Breast epithelium (tissue), 4 donors: Measurements from ENCODE around the gene UPF3A. TPM values are rescaled to one million over a fixed set of nuclear protein-coding genes. Genes with fewer than 3 reads are reported as not detected.
"Not testable (repeated sequence)": the region's sequence is repeated elsewhere in the genome, so short reads cannot be mapped to it uniquely, and the experiment has no call there.

Source experiments
- DNase-seq, 2 donors: peaks; one replicate each; pipeline ENCODE4 v3.0.0-alpha.2; 2019; ENCODE audit warnings: low spot score in 2 of 2
- H3K27ac ChIP-seq, 2 donors: fragments of 200-600 bp; sonication (generic) in 1 of 2; one replicate each; pipeline ENCODE4 v1.5.1; 2016 to 2019; ENCODE audit warnings: mild to moderate bottlenecking in 1 of 2
- H3K27me3 ChIP-seq, 2 donors: fragments of 200-600 bp; sonication (generic) in 1 of 2; one replicate each; pipeline versions ENCODE4 v1.5.1 to v1.6.0; 2017 to 2019; ENCODE audit warnings: control low read depth in 1 of 2, mild to moderate bottlenecking in 1 of 2
- H3K36me3 ChIP-seq: fragments of 200-600 bp; one replicate; pipeline ENCODE4 v1.5.1; 2019
- H3K4me1 ChIP-seq, 2 donors: fragments of 200-600 bp; sonication (generic); one replicate each; pipeline ENCODE4 v1.5.1; 2016 to 2019; ENCODE audit warnings: control low read depth in 1 of 2
- H3K4me3 ChIP-seq, 3 donors: fragments of 200-600 bp; sonication (generic); 1 replicate in 2 of 3; 2 replicates in 1 of 3; pipeline ENCODE4 v1.5.1; 2016 to 2019; ENCODE audit warnings: mild to moderate bottlenecking in 3 of 3, moderate library complexity in 2 of 3
- H3K9me3 ChIP-seq, 2 donors: fragments of 200-600 bp; sonication (generic) in 1 of 2; one replicate each; pipeline ENCODE4 v1.5.1; 2016 to 2019; ENCODE audit warnings: control low read depth in 1 of 2
- CTCF ChIP-seq, 3 donors: fragments of 450-650 bp; IDR thresholded peaks; one replicate each; pipeline ENCODE4 v1.5.1; 2016 to 2017; ENCODE audit warnings: antibody characterized with exemption in 3 of 3, mild to moderate bottlenecking in 3 of 3, moderate library complexity in 3 of 3
- POLR2A ChIP-seq: fragments of 450-650 bp; IDR thresholded peaks from one replicate; pipeline ENCODE4 v1.6.1; 2016; ENCODE audit warnings: antibody characterized with exemption, mild to moderate bottlenecking, moderate library complexity
- POLR2AphosphoS5 ChIP-seq, 3 donors: sonication (generic); formaldehyde crosslinking; IDR thresholded peaks; one replicate each; pipeline ENCODE4 v1.6.1; 2017; ENCODE audit warnings: antibody characterized with exemption in 3 of 3
- intact Hi-C: fragments of 100-400 bp; cut with DNase I; formaldehyde crosslinking; loops from one replicate; pipeline ENCODE4 v1.15.1; 2023; ENCODE audit warnings: low total_unique reads
- total RNA-seq, 3 donors: library from RNA; depleted of rRNA; stranded (reverse); fragments of >200 nt; gene quantifications; one replicate each; pipeline ENCODE4 v1.1.0, GENCODE V29; 2016

UPF3A gene
- total RNA-seq, 3 donors from 2014 or later, result 48.5 to 52.8 (median 49.6) TPM

GRCh38 chr13:114244637-114245036, 36.8 kb upstream of the UPF3A start:
- intact Hi-C loops, result no loop called here
- TF ChIP-seq POLR2AphosphoS5 (IDR thresholded peaks at IDR 0.05), result no peak
- no peaks in the 10 kb centered on the region for H3K9me3 ChIP-seq
- H3K4me1 ChIP-seq, result no peaks in the 10 kb centered on the region
- H3K4me3 ChIP-seq, result no peak overlapping the region
- no peaks in the 10 kb centered on the region for H3K27me3 ChIP-seq
- DNase-seq, result no peak
- no peak overlapping the region for H3K27ac ChIP-seq
- peaks cover 21% of the 10 kb centered on the region for H3K36me3 ChIP-seq

DNA sequence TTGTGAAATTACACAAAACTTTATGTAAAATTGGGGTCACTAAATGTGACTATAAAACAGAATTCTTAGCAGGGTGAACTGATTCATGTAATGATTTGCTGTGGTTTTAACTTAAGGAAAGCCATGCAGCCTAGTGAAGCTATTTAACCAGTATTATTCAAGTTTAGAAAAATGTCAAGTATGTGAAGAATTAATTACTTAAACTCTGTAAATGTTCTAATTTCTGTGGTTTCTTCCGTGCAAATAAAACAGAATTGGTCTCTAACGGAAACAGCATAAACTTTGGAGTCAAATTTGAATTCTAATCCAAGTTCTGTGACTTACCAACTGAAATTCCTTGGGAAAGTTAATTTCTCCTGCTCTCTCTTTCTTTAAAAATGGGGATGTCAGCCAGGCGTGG, 33.4 kb upstream of the UPF3A start:
- no peaks in the 10 kb centered on the region for H3K4me1 ChIP-seq
- TF ChIP-seq CTCF (IDR thresholded peaks at IDR 0.05) (no peak), POLR2AphosphoS5 (IDR thresholded peaks at IDR 0.05) (no peak), POLR2A (no peak)
- no peaks in the 10 kb centered on the region for H3K27me3 ChIP-seq
- no peak for DNase-seq
- intact Hi-C loops, result no loop called here
- H3K36me3 ChIP-seq, result peaks cover 16% of the 10 kb centered on the region
- H3K4me3 ChIP-seq, result no peak overlapping the region
- no peak overlapping the region for H3K27ac ChIP-seq
- H3K9me3 ChIP-seq, result no peaks in the 10 kb centered on the region

GRCh38 chr13:114249077-114249476, 32.3 kb upstream of the UPF3A start:
- Histone ChIP-seq H3K9me3 (no peaks in the 10 kb centered on the region), H3K4me1 (no peaks in the 10 kb centered on the region), H3K27ac (no peak overlapping the region), H3K27me3 (no peaks in the 10 kb centered on the region), H3K4me3 (no peak overlapping the region), H3K36me3 (peaks cover 15% of the 10 kb centered on the region)
- DNase-seq, result no peak
- intact Hi-C loops, result no loop called here
- TF ChIP-seq POLR2AphosphoS5 (IDR thresholded peaks at IDR 0.05), result no peak
- TF ChIP-seq POLR2A, result no peak
- no peak for TF ChIP-seq CTCF (IDR thresholded peaks at IDR 0.05)

DNA sequence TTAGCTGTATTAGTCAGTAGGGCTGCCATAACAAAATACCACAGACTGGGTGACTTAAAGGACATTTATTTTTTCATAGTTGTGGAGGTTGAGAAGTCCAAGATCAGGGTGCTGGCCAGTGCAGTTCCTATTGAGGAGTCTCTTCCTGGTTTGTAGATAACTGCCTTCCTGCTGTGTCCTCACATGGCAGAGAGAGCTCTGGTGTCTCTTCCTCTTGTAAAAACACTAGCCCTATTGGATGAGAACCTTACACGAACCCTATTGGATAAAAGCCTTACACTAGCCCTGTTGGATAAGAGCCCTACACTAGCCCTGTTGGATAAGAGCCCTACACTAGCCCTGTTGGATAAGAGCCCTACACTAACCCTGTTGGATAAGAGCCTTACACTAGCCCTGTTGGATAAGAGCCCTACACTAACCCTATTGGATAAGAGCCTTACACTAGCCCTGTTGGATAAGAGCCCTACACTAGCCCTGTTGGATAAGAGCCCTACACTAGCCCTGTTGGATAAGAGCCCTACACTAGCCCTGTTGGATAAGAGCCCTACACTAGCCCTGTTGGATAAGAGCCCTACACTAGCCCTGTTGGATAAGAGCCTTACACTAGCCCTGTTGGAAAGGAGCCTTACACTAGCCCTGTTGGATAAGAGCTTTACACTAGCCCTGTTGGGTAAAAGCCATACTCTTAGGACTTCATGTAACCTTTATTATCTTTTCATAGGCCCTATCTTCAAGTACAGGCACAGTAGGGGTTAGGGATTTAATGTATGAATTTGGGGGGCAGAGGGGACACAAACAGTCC, 29.6 kb upstream of the UPF3A start:
- H3K4me3 ChIP-seq, H3K36me3 ChIP-seq, H3K27me3 ChIP-seq, DNase-seq, H3K9me3 ChIP-seq, H3K4me1 ChIP-seq, H3K27ac ChIP-seq, intact Hi-C loops: not testable (repeated sequence)

DNA sequence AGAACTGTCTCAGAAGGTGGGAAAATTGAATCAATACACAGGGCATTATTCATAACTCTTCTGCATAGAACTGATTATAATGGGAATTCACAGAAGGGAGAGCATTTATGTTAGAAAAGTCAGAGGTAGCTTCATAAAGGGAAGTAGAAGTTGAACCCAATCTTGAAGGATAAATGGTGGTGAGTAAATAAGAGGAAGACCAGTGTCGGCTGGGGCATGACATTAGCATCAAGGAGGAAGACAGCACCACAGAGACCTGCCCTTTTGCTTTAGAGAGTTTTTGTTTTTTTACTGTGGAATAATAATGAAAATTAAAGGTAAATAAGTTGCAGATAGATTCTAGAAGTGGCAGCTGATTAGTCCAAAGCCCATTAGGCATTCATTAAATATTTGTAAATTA, 24.9 kb upstream of the UPF3A start:
- peaks cover 9% of the 10 kb centered on the region for H3K36me3 ChIP-seq
- H3K27me3 ChIP-seq, result no peaks in the 10 kb centered on the region
- TF ChIP-seq POLR2A (no peak), POLR2AphosphoS5 (IDR thresholded peaks at IDR 0.05) (no peak), CTCF (IDR thresholded peaks at IDR 0.05) (no peak)
- no peaks in the 10 kb centered on the region for H3K4me1 ChIP-seq
- intact Hi-C loops, result no loop called here
- DNase-seq, result no peak
- no peak overlapping the region for H3K4me3 ChIP-seq
- no peak overlapping the region for H3K27ac ChIP-seq
- no peaks in the 10 kb centered on the region for H3K9me3 ChIP-seq

- no peaks in the 10 kb centered on the region for H3K9me3 ChIP-seq
- intact Hi-C loops, result no loop called here
- TF ChIP-seq POLR2A (no peak), POLR2AphosphoS5 (IDR thresholded peaks at IDR 0.05) (no peak), CTCF (IDR thresholded peaks at IDR 0.05) (no peak)
- H3K4me3 ChIP-seq, result no peak overlapping the region
- H3K27ac ChIP-seq, result no peak overlapping the region
- peaks cover 9% of the 10 kb centered on the region for H3K36me3 ChIP-seq
- H3K4me1 ChIP-seq, result no peaks in the 10 kb centered on the region
- DNase-seq, result no peak
- H3K27me3 ChIP-seq, result no peaks in the 10 kb centered on the region
Observed at GRCh38 chr13:114257014-114257413, 24.4 kb upstream of the UPF3A start.
